Measurements from ENCODE around the gene STON1. TPM values are rescaled to one million over a fixed set of nuclear protein-coding genes. Genes with fewer than 3 reads are reported as not detected.
A peak's percentile ranks its signal among the peaks of the same experiment; 100 is the strongest.
"Not testable (repeated sequence)": the region's sequence is repeated elsewhere in the genome, so short reads cannot be mapped to it uniquely, and the experiment has no call there.

The STON1 gene
- total RNA-seq, 1 donor from 2014 or later, result 13.4 TPM

GRCh38 chr2:48527226-48527885 is 2.6 kb upstream of the STON1 start:
- peak; percentile 74 for DNase-seq

DNA sequence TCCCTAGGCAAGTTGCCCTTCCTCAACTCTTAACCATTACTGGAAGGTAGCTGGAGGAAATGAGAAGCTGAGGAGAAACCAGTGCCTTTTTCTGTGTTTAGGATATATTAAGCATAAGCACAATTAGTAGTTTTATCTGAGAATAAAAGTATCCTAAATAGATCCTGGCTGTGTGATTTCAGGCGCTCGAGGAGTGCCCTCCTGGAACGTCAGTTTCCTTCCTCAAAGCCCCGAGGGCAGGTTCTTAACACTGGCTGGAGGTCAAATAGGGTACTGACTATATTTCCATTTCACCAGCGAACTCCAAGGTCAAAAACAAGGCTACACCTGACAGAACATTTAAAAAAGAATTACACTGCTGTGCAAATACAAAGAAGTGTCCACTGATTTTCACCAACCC is 1.5 kb upstream of the STON1 start:
- no peak for DNase-seq

DNA sequence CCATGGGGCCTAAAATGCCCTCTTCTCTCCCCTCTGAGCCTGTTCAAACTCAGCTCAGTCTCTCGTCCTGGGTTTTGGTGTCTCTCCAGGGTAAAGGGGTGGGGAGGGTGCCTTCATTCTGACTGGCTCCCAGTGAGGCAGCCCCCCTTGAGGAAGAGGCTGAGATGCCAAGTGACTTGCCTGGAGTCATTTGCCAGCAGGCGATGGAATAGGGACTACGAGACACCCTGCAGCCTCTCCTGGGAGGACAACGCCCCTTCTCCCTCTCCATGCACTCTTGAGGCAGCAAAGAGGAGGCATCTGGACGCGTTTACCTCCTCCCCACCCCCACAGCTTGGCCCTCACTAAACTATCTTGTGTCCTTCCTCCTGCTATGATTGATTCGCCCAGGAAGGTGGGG is 760 bp upstream of the STON1 start:
- DNase-seq, result peak; percentile 39

- DNase-seq, result no peak
Observed at GRCh38 chr2:48529676-48530032, 300 bp upstream of the STON1 start.

GRCh38 chr2:48531141-48531648 is 1.2 kb downstream of the STON1 start:
- peak; percentile 74 for DNase-seq

GRCh38 chr2:48532174-48532573 is 2.2 kb downstream of the STON1 start:
- DNase-seq, result no peak

GRCh38 chr2:48532824-48533223 is 2.9 kb downstream of the STON1 start:
- DNase-seq, result no peak

GRCh38 chr2:48534781-48535180 is 4.8 kb downstream of the STON1 start:
- DNase-seq, result no peak

DNA sequence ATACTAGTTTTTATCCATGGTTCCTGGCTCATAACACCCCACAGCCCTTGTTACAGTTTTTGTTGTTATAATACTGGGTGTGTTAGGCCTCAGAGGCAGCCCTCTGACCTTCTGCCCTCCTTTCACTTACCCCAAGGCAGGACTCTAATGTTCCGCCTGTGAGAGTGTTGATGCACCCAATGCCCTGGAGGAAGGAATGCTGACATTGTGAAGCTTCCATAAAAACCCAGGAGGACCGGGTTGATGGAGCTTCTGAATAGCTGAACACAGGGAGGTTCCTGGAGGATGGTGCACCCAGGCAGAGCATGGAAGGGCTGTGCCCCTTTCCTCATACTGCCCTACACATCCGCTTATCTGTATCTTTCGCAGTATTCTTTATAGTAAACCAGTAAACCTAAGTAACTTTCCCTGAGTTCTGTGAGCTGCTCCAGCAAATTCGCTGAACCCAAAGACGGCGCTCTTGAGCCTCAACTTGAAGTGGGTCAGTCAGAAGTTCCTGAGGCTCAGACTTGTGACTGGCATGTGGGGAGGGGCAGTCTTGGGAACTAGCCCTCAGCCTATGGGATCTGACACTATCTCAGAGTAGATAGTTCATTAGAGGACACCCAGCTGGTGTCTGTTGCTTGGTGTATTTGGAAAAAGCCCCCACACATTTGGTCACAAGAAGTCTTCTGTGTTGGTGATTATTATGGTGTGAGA is 10.4 kb downstream of the STON1 start:
- DNase-seq, result no peak

DNA sequence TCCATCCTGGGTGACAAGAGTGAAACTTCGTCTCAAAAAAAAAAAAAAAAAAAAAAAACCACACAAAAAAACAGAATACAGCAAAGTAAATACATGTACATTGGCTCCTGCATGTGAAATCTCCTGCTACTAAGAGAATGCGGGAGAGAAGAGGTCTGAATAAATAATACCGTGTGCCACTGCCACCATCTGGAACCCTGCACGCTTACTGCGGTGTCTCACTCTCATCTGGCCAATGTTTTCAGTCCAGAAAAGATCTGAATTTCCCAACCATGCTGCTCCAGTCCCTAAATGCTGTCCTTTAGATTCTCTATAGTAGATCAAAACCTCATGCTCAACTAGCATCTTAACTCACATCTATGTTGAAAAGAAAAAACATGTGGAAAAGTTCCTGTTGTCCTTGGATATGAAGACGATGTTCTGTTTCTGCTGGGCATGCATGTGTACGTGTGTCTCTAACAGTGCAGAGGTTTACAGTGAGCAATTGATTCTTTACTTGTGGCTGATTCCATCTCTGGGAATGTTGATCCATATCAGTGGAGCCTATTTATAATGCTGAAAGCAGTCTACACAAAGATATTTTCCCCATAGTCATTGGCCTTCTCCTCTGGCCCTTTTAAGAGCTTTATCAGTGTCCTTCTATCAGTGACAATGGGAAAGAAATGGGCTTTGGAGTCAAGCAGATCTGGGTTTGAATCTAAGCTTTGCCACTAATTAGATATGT is 11.9 kb downstream of the STON1 start:
- no peak for DNase-seq

- DNase-seq, result no peak
Observed at GRCh38 chr2:48543895-48544294, 13.9 kb downstream of the STON1 start.

- DNase-seq, result peak; percentile 38
Observed at GRCh38 chr2:48545244-48545643, 15.3 kb downstream of the STON1 start.

DNA sequence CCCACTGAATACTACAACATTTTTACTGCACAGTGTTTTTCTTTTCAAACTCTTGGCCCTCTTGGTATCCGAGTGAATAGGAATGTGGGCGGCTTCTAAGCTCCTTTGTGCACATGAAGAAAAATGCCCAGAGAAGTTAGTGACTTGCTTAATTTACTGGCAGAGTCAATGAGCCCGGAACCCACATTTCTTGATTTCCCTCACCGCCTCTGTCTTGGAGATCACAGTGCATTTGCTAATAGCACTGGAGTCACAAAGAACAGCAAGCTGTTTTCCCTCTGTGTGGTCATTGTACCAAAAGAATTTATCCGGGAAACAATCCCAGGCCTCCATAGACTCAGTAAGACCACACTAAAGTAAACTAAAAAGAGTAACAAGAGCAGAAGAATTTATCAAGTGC is 18.9 kb downstream of the STON1 start:
- DNase-seq, result no peak

GRCh38 chr2:48549972-48550371 is 20.0 kb downstream of the STON1 start:
- no peak for DNase-seq

DNA sequence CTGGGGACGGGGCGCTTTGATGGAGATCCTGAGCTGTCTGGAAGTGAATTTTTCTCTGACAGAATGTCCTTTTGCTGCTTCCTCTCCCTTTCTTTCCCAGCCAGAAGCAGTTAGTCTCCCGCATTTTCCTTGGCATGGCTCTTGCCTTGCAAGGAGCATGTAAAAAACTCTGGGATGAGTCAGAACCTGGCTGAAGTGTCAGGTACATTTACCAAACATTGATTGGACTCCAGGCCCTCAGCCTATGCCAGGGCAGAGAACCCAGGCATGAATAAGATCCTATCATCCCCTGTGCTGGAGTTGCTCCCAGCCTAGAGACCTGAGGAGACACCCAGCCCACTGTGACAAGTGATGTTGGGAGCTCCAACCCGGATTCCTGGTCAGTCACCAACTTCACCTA is 21.6 kb downstream of the STON1 start:
- no peak for DNase-seq

- not testable (repeated sequence) for DNase-seq
Observed at GRCh38 chr2:48555071-48555470, 25.1 kb downstream of the STON1 start.

DNA sequence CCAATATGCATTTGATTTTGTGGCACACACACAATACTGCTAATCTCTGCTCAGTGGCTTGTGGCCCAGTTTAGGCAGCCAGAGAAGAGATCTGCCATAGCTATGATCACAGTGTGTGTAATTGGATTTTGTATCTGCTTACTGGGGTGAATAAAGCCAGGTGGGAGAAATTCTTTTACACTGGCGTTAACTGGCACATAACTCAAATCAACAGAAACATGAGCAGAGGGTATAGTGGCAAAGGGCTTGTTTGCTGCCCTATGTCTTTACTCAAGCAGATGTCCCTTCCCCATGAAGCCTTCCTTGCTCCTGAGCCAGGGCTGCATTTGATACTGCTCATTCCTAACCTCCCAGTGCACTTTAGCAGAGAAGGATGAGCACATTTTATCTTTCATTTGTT is 28.5 kb downstream of the STON1 start:
- DNase-seq, result peak; percentile 45

- peak; percentile 83 for DNase-seq
Observed at GRCh38 chr2:48560546-48561209, 30.7 kb downstream of the STON1 start.

GRCh38 chr2:48562281-48562680 is 32.3 kb downstream of the STON1 start:
- DNase-seq, result no peak

DNA sequence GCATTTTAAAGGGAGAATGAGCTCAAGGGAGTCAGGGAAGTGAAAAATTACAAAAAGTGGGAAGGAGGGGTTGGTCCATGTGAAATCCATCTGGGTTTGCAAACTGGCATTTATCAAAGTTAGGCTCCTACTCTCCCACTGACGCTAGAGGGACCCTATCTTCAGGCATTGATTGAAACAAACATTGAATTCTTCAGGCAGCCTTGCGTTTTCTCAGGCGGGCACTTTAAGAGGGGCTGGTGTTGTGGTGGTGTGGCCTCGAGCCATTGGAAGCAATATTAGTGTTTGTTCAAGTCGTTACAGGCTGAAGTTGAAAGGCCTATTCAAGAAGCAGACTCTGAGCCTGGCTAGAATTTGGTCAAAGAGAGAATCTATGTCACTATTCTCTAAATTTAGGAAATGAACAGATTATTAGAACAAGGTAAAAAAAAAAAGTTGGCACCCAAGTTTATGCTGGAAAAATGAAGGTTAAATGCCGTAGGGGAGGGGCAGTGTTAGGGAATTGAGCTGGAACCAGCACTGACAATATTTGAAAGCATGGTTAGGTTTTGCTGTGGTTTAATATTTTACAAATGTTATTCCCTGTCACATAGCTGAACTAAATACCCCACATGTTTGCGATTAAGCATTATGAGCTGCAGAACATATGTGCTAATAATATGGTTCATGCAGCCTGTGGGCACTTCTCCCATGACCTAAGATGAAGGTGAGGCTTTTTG is 36.8 kb downstream of the STON1 start:
- peak; percentile 67 for DNase-seq

- DNase-seq, result peak; percentile 70
Observed at GRCh38 chr2:48567671-48568070, 37.7 kb downstream of the STON1 start.

DNA sequence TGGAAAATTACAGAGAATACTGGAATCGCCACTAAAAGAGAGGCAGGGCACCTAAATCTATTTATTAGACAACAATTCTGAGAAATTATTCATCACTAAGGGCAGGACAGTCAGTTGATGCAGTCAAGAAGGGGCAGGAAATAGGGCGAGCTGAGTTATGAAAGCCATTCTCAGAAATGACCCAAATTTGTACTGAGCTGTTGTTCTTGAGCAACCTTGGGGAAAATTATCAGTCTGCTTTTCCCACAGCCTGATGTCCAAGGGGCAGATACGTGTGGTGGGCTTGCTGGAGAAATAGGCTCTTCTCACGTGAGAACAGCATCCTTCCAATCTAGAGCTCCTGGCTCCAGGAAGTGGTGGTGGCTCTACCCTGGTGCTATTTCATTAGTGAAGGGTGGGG is 38.6 kb downstream of the STON1 start:
- DNase-seq, result no peak

Measured in tongue (tissue), 2 donors.